ENCODE measurements around the gene TMC8.

The TMC8 gene

GRCh38 chr17:78125138-78125913 is 5.2 kb upstream of the TMC8 start:
- DNase-seq = no peak

- no peak for DNase-seq
These were observed 4.3 kb upstream of the TMC8 start for GRCh38 chr17:78125976-78126894.

- DNase-seq = no peak
These were observed 3.7 kb upstream of the TMC8 start for GRCh38 chr17:78126895-78127238.

DNA sequence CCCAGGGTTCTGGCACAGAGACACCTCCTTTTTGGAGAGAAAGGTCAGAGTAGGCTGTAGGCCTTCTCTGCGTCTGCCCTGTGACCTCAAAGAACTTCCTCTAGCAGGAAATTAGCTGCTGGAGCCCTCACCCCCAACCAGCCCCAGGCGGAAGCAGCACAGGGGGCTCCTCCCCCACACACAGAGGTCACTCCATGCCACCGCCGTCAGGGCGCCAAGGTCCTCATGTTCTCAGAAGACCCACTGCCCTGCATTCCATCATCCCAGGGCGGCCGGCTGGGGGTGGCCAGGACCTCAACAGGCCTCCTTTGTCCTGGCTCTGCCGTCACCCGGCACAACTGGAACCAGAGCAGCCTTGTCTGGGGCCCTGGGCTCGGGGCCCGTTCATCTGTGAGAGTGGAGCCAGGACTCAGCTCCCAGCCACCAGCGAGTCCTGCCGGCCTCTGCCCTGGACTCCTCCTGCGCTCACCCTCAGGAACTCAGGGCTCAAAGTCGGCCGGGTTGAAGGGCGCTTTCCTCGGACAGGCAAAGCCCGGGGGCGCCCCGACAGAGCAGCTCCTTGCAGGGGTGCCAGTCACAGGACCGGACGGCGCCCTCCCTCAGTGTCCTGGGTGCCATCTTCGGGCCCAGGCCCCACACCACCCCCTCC is 3.2 kb upstream of the TMC8 start:
- no peak for DNase-seq

- no peak for DNase-seq
These were observed 2.6 kb upstream of the TMC8 start for GRCh38 chr17:78127888-78128550.

GRCh38 chr17:78128551-78129350 is 1.8 kb upstream of the TMC8 start, which contains the start of gene TMC6:
TSS of gene TMC6 (minus strand) at chr17:78128755. CDS start at chr17:78126832, 1,923 bp downstream.
- DNase-seq = peak; percentile 16 to 51

DNA sequence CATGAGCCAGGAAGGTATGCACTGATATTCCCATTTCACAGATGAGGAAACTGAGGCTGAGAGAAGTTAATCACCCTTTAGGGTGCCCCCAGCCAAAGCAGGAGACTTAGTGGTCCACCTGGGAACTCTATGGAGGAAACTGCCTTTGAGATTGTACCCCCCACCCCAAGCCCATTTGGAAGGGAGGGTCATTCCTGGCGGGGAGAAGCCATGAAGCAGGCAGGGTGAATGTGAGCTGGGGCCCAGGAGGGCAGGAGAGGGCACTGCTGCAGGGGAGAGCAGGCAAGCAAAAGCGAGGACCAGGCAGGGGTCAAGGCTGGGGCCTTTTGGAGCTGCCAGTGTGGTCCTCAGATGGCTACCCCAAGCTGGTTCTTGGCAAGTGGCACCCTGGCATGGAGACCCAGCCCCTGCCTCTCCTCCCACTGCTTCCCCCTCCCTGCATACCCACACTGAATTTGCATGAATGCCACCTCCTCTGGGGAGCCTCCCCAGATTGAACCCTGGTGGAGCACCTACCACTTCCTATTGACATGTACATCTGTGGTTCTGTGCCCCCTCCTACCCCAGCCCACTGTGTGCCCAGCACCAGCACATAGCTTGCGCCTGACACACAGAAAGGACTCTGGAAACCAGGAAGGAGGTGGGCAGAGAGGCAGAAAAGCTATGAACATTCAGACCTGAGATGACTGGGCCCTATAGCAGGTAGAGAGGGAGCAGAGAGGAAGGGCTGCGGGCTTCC is 1.1 kb upstream of the TMC8 start:
- no peak for DNase-seq

DNA sequence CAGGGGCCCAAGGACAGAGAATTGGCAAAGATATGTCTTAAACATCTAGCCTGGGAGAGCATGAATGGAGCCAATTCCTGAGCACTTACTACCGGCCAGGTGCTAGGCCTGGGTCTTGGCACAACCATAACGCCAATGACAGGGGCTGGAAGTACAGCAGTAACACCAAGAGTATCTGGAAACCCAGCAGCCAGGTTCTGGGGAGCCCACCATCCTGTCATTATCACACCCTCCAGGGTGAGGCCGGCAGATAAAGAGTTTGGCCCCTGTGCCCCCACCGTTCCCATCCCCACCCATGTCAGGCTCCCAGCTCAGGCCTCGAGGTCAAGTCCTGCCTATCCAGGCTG is 508 bp upstream of the TMC8 start:
- no peak for DNase-seq

DNA sequence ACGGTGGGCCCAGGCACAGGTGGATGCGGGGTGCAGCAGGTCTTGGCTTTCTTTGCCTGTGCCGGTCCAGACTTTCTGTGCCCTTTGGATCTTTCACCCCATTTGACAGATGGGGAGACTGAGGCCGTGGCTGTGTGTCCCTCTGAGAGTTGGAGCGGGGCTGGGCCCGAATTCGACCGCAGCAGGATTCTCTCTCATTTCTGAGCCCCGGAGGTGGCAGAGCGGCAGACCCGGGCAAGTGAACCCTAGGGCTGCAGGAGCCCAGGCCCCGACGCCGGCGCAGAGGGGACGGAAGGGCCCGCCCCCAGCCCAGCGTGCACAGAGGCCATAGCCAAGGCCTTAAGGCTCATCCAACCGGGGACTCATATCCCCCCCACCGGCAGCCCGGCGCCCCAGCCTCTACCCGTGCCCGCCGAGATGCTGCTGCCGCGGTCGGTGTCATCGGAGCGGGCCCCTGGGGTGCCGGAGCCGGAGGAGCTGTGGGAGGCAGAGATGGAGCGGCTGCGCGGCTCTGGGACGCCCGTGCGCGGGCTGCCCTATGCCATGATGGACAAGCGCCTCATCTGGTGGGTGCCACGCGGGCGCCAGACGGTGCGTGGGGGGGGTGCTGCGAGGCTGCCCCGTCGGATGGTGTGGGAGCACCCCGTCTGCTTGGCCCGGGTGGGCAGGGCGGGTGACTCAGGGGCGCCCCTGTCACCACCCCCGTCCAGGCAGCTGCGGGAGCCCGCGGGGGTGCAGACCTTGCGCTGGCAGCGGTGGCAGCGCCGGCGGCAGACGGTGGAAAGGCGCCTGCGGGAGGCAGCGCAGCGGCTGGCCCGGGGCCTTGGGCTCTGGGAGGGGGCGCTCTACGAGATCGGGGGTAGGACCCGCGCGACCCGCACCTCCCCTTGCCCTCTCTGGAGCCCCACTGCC is 857 bp downstream of the TMC8 start:
- DNase-seq = no peak

GRCh38 chr17:78132084-78132676 is 1.6 kb downstream of the TMC8 start:
- no peak for DNase-seq

- no peak for DNase-seq
These were observed 2.2 kb downstream of the TMC8 start for GRCh38 chr17:78132767-78133178.

DNA sequence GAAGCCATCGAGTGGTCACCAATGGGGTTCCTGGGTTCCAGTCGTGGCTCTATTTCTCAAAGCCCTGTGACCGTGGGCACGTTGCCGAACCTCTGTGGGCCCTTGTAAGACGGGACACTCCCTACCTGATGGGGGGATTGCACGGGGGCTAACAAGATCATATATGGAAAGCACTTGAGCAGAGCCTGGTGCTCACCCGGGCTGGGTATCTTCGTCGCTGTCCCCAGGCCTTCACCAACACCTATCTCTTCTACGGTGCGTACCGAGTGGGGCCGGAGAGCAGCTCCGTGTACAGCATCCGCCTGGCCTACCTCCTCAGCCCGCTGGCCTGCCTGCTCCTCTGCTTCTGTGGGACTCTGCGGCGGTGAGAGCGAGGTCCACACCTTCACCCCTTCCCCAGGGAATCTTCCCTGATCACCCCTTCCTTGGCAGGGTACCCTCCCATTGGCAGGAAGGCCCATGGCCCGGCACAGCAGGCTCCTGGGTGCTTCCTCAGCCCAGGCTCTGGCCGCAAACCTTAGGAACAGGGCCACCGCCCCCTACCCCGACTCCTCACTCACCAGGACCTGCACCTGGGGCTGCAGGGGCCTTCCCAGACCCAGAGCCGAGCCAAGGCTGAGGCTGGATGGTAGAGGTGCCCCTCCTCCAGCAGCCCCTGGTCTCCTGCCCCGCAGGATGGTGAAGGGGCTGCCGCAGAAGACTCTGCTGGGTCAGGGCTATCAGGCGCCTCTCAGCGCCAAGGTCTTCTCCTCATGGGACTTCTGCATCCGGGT is 2.8 kb downstream of the TMC8 start:
- DNase-seq = no peak

DNA sequence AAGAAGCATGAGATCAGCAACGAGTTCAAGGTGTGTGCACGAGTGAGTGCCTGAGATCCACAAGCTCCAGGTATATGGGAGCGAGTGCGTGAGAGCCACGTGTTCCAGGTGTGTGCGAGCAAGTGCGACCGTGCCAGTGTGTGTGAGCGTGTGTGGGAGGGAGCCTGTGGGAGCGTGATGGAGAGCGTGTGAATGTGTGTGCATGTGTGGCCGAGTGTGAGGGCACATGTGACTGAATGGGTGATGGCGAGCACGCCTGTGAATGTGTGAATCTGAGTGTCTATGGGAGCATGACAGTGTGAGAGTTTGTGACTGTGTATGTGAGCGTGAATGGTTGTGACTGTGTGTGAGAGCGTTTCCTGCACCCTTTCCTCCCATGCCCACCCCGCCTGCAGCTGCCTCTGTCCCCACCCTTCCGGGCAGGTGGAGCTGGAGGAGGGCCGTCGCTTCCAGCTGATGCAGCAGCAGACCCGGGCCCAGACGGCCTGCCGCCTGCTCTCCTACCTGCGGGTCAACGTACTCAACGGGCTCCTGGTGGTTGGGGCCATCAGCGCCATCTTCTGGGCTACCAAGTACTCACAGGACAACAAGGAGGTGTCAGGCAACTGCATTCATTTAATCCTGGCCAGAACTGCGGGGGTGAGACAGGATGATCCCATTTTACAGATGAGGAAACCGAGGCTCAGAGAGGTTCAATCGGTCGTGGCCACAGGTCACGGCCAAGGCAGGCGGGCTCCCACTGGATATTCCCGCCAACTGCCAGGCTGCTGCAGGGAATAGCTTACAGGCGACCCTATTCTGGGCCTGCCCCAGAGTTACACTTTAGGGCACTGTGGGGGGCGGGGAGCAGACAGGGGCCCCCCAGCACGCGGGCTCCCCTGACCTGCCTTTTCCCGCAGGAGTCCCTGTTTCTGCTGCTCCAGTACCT is 3.7 kb downstream of the TMC8 start:
- DNase-seq = peak in 1 of 2 experiments; percentile 4

DNA sequence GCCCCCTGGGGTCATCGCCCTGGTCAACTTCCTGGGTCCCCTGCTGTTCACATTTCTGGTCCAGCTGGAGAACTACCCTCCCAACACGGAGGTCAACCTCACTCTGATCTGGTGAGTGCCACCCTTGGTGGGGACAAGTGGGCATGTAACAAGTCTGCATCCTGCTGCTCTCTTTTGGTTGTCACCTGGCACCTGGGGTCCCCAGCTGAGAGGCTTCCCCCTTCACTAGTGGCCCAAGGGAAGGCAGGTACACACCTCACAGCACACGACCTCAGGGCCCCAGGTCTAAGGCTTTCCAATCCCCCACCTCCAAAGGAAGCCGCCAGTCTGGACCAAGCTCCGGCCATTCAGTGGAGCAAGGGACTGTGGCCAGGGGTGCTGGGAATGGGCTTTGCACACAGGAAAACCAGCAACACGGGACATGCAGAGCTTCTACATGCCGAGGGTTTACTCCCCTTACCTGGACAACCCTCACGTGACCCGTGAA is 4.4 kb downstream of the TMC8 start:
- DNase-seq = no peak

DNA sequence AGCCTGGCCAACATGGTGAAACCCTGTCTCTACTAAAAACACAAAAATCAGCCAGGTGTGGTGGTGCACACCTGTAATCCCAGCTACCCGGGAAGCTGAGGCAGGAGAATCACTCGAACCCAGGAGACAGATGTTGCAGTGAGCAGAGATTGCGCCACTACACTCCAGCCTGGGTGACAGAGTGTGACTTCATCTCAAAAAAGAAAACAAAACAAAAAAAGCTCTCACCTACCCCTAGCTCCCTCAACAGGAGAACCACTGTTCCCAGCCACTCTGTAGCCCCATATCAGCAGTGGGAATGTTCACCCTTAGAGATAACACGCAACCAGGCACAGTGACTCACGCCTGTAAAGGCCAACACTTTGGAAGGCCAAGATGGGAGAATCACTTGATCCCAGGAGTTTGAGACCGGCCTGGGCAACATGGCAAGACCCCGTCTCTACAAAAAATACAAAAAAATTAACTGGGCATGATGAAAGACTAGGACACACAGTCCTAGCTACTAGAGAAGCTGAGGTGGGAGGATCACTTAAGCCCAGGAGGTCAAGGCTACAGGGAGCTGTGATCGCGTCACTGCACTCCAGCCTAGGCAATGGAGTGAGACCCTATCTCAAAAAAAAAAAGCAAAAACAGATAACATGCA is 5.4 kb downstream of the TMC8 start:
- no peak for DNase-seq

GRCh38 chr17:78137392-78138203 is 7.0 kb downstream of the TMC8 start:
- no peak for DNase-seq

All from NCI-H187 (cell line).